GM12801 (cell line): Measurements from ENCODE around the gene MFSD6.

Experiments
- TF ChIP-seq, protein P1 (sequence below): IDR thresholded peaks from one replicate; pipeline ENCODE4 v1.5.1; 2011; ENCODE audit warnings: control low read depth; ENCODE audit not compliant: insufficient read length; ENCODE audit errors: extremely low read depth

MFSD6 gene

GRCh38 chr2:190451561-190452176 is 43.5 kb downstream of the MFSD6 start:
- TF ChIP-seq, protein P1, sequence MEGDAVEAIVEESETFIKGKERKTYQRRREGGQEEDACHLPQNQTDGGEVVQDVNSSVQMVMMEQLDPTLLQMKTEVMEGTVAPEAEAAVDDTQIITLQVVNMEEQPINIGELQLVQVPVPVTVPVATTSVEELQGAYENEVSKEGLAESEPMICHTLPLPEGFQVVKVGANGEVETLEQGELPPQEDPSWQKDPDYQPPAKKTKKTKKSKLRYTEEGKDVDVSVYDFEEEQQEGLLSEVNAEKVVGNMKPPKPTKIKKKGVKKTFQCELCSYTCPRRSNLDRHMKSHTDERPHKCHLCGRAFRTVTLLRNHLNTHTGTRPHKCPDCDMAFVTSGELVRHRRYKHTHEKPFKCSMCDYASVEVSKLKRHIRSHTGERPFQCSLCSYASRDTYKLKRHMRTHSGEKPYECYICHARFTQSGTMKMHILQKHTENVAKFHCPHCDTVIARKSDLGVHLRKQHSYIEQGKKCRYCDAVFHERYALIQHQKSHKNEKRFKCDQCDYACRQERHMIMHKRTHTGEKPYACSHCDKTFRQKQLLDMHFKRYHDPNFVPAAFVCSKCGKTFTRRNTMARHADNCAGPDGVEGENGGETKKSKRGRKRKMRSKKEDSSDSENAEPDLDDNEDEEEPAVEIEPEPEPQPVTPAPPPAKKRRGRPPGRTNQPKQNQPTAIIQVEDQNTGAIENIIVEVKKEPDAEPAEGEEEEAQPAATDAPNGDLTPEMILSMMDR: no peak

DNA sequence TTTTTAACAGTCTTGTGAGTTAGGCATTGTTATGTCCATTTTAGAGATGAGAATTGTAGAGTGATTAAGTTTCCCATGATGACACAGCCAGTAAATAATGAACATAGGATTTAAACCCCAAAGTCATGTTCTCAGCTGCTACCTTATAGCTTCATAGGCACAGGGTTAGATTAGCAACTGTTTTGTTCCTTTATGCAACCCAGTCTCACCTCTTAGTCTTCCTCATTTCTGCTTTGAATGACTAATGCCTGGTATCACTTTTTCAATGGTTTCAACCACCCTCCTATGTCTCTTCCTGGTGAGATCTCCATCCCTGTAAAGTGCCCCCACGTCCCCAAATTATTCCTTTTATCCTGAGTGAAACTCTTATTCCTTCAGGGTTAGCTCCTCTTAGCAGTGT is 44.3 kb downstream of the MFSD6 start:
- TF ChIP-seq, protein P1: no peak

DNA sequence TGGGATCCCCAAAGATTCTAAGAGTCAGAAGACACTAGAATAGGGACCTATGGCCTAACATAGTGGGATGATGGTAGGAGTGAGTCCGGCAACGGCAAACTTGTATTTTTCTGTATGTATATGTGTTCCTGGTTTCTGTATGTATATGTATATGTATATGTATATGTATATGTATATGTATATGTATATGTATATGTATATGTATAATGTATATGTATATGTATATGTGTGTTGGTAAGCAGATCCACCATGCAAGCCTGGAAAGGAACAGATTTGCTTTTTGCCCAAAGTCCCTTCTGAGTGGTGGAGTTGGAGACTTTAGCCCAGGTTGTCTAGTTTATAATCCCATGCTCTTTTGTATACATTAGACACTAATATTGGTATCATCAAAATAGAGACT is 46.6 kb downstream of the MFSD6 start:
- TF ChIP-seq, protein P1: no peak

DNA sequence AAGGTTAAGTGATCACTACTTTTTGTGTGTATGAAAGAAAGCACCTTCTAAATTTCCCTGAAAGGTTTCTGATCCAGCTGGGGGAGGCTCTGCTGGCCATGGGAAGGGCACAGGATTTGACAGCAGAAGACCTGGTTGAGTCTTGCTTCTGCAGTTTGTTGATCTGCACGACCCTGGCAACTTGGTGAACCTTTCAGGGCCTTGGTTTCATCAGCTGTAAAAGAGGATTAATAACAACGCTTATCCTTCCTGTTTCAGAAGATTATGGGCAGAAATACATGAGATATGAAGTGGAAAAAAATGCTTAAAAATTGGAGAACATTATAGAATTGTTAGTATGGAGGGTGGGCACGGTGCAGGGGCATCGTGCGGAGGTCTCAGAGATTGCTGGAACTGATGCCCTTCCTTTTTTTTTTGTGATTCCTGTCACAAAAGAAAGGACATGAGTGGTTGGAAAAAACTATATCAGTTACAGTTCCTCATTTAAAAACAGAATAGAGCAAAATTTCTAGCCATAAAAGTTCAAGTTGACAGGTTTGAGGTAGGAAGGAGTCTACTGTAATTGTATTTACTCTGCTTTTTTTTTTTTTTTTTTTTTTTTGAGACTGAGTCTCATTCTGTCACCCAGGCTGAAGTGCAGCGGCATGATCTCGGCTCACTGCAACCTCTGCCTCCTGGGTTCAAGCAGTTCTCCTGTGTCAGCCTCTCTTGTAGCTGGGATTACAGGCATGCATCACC is 47.4 kb downstream of the MFSD6 start:
- TF ChIP-seq, protein P1: no peak

- TF ChIP-seq, protein P1: no peak
Observed at GRCh38 chr2:190456833-190457232, 48.7 kb downstream of the MFSD6 start.

GRCh38 chr2:190457256-190457655 is 49.1 kb downstream of the MFSD6 start:
- TF ChIP-seq, protein P1: no peak

GRCh38 chr2:190458352-190459107 is 50.4 kb downstream of the MFSD6 start:
- TF ChIP-seq, protein P1: no peak
